ENCODE results near the gene OTULINL. TPM values are rescaled to one million over a fixed set of nuclear protein-coding genes. Genes with fewer than 3 reads are reported as not detected.

Gene OTULINL
- 10 to 100 TPM in 3 of 4 donors, 1 to 10 TPM in 1; 7.8 to 15.6 (median 11.4) TPM for total RNA-seq

GRCh38 chr5:14581106-14581890 is at the start of gene OTULINL:
OTULINL (plus strand) TSS chr5:14581792; CDS start chr5:14581895, 103 bp downstream.
- ATAC-seq (ENCODE audit: low FRiP score) (peak; percentile 95), DNase-seq (ENCODE audit: low spot score) (peak; percentile 79)
- TF ChIP-seq CTCF (IDR thresholded peaks at IDR 0.05): no peak

- no peak for ATAC-seq (ENCODE audit: low FRiP score)
- no peak for DNase-seq (ENCODE audit: low spot score)
- TF ChIP-seq CTCF (IDR thresholded peaks at IDR 0.05): no peak
These were observed 49.4 kb upstream of the OTULINL start for GRCh38 chr5:14532180-14532579.

DNA sequence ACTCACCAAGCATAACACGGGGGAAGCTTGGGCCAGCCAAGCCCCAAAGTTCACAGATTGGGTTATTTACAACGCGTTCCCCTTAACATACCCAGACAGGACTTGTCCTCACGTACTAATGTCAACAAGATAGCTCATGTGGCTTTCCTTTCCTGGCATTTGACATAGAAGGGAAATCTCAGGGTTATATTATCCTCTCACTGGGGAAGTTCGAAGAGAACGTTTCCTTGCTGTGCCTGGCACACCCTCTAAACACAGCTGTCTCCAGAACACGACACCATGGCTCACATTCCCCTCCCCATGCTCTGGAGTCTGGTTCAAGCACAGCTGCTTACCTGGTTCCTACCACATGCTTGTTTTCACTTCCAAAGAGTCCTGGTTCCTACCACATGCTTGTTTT is 46.8 kb upstream of the OTULINL start:
- DNase-seq (ENCODE audit: low spot score) (no peak), ATAC-seq (ENCODE audit: low FRiP score) (no peak)
- TF ChIP-seq CTCF (IDR thresholded peaks at IDR 0.05): no peak

DNA sequence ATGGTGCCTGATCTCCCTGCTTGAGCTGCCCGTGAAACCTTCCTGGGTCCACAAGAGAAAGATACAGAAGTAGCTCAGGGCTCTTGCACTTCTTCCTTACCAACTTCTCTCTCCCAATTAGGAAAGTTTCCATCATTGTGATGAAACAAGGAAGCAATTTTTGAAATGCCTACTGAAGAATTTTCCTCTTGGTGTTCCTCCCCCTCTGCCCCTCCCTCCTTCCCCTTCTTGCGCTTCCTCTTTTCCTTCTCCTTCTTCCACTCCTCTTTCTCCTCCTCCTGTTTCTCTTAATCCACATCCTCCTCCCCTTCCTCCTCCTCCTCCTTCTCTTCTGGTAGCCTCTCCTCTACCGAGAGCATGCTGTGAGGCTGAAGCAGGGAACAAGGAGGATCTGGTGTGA is 36.3 kb upstream of the OTULINL start:
- DNase-seq (ENCODE audit: low spot score) (no peak), ATAC-seq (ENCODE audit: low FRiP score) (no peak)
- TF ChIP-seq CTCF (IDR thresholded peaks at IDR 0.05): no peak

GRCh38 chr5:14545862-14546261 is 35.7 kb upstream of the OTULINL start:
- DNase-seq (ENCODE audit: low spot score) (no peak), ATAC-seq (ENCODE audit: low FRiP score) (no peak)
- TF ChIP-seq CTCF (IDR thresholded peaks at IDR 0.05): no peak

GRCh38 chr5:14547666-14548065 is 33.9 kb upstream of the OTULINL start:
- DNase-seq (ENCODE audit: low spot score) (no peak), ATAC-seq (ENCODE audit: low FRiP score) (no peak)
- TF ChIP-seq CTCF (IDR thresholded peaks at IDR 0.05): no peak

DNA sequence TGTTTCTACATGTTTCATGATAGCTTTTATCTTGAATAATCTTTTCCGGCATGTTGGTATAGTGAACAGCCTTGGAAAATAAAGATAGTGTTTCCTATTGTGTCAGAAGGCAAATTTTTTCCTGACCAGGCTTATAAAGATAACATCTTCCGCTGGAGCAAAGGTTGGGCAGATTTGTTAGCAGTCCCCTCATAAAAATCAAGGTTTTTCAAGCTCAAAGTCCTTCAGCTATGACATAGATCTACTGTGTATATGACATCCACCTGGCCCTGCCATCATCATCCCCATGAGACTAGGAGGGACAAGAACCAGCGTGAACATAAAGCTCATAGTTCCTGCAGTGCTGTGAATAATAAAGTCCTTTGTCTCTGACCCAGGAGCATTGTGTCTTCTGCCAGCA is 30.4 kb upstream of the OTULINL start:
- DNase-seq (ENCODE audit: low spot score) (no peak), ATAC-seq (ENCODE audit: low FRiP score) (no peak)
- no peak for TF ChIP-seq CTCF (IDR thresholded peaks at IDR 0.05)
